KMS-11 (cell line): ENCODE data around the gene ATP1A3.
"Not testable (repeated sequence)": the region's sequence is repeated elsewhere in the genome, so short reads cannot be mapped to it uniquely, and the experiment has no call there.

Experiments
- H2AFZ ChIP-seq: fragments of 200-600 bp; sonication (generic); 2 replicates; pipeline ENCODE4 v1.6.1; 2016; ENCODE audit warnings: antibody characterized with exemption, mixed run types, low read depth
- H3K27ac ChIP-seq: fragments of 200-600 bp; sonication (generic); 2 replicates; pipeline ENCODE4 v1.6.1; 2016; ENCODE audit warnings: mild to moderate bottlenecking, mixed run types
- H3K27me3 ChIP-seq: fragments of 200-600 bp; sonication (generic); 2 replicates; pipeline ENCODE4 v1.6.1; 2017; ENCODE audit warnings: mild to moderate bottlenecking, low read depth, mixed run types, moderate library complexity; ENCODE audit not compliant: insufficient read depth
- H3K36me3 ChIP-seq: fragments of 200-600 bp; sonication (generic); 2 replicates; pipeline ENCODE4 v1.6.1; 2017; ENCODE audit warnings: mild to moderate bottlenecking, mixed run types; ENCODE audit not compliant: insufficient read depth
- H3K4me1 ChIP-seq: fragments of 200-600 bp; sonication (generic); 2 replicates; pipeline ENCODE4 v1.6.1; 2016; ENCODE audit warnings: mild to moderate bottlenecking, low read depth, mixed run types; ENCODE audit not compliant: poor library complexity, severe bottlenecking
- H3K4me2 ChIP-seq: fragments of 200-600 bp; sonication (generic); 2 replicates; pipeline ENCODE4 v1.7.0; 2016; ENCODE audit warnings: mild to moderate bottlenecking, mixed run types
- H3K4me3 ChIP-seq: fragments of 200-600 bp; sonication (generic); IDR thresholded peaks from 2 replicates; pipeline ENCODE4 v1.6.1; 2017; ENCODE audit warnings: low read depth, low read length, mixed read lengths; ENCODE audit not compliant: insufficient read depth
- H3K79me2 ChIP-seq: fragments of 200-600 bp; sonication (generic); 2 replicates; pipeline ENCODE4 v1.6.1; 2016; ENCODE audit warnings: low read depth, mixed run types; ENCODE audit not compliant: insufficient read depth
- H3K9ac ChIP-seq: fragments of 200-600 bp; sonication (generic); 2 replicates; pipeline ENCODE4 v1.6.1; 2016; ENCODE audit warnings: mild to moderate bottlenecking, mixed run types
- H4K20me1 ChIP-seq: fragments of 200-600 bp; sonication (generic); 2 replicates; pipeline ENCODE4 v1.6.1; 2016; ENCODE audit warnings: mild to moderate bottlenecking, mixed run types; ENCODE audit not compliant: insufficient read depth
- TF ChIP-seq, protein P1 (sequence below): fragments of 200-600 bp; sonication (generic); conservative IDR thresholded peaks from 2 replicates; pipeline ENCODE4 v1.6.1; 2017; ENCODE audit warnings: low read depth, mild to moderate bottlenecking, antibody characterized with exemption, low read length, moderate library complexity, mixed read lengths

Gene ATP1A3

DNA sequence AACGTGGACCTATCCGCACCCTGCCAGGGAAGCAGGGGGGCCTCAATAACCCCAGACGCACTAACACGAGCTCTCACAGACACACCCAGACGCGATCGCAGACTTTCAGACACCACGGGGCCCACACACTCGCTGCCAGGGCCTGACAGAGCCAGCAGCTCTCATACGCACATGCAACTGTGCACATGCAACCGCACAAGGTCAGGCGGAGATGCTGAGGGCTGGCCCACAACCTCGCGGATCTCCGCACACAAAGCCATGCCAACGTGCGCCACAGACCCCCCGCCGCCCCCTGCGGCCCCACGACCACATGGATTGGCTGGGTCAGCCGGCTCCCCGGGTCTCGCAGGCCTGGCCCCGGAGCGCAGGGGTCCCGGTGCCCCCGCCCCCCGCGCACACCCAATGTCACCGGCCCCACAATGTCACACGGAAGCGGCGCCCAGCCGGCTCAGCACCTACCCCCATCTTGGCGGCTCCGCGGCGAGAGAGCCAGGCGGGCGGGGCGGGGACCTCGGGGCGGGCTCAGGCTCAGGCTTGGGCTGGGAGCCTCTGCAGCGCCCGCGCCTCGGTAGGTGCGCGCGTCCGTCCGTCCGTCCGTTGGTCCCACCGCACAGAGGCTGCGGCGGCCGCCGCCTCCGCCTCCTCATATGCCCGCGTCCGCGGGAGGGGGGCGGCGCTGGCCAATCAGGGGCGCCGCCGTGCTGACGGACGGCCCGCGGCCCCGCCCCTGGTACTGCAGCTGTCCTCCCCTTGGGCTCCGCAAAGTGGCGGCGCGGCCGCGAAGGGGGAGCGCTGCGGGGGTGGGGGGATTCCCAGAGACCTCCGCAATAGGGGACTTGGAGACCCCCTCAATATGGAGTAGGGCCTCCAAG is at the start of gene ATP1A3:
Gene ATP1A3, minus strand, starts transcription at position 619 of the 872 bp plus-strand sequence. Its CDS starts 154 bp downstream, at position 465.
- Histone ChIP-seq H3K27ac (no peak within 1 kb of the TSS), H3K4me2 (peak within 1 kb of the TSS; percentile 39), H3K36me3 (no peaks in the 10 kb centered on the region), H3K27me3 (peaks cover 59% of the 10 kb centered on the region), H3K9ac (no peak within 1 kb of the TSS), H2AFZ (peak within 1 kb of the TSS; percentile 26), H3K79me2 (no peaks in the 10 kb centered on the region), H3K4me1 (no peaks in the 10 kb centered on the region), H3K4me3 (no peak within 1 kb of the TSS), H4K20me1 (no peaks in the 10 kb centered on the region)
- TF ChIP-seq, protein P1, sequence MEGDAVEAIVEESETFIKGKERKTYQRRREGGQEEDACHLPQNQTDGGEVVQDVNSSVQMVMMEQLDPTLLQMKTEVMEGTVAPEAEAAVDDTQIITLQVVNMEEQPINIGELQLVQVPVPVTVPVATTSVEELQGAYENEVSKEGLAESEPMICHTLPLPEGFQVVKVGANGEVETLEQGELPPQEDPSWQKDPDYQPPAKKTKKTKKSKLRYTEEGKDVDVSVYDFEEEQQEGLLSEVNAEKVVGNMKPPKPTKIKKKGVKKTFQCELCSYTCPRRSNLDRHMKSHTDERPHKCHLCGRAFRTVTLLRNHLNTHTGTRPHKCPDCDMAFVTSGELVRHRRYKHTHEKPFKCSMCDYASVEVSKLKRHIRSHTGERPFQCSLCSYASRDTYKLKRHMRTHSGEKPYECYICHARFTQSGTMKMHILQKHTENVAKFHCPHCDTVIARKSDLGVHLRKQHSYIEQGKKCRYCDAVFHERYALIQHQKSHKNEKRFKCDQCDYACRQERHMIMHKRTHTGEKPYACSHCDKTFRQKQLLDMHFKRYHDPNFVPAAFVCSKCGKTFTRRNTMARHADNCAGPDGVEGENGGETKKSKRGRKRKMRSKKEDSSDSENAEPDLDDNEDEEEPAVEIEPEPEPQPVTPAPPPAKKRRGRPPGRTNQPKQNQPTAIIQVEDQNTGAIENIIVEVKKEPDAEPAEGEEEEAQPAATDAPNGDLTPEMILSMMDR: no peak

DNA sequence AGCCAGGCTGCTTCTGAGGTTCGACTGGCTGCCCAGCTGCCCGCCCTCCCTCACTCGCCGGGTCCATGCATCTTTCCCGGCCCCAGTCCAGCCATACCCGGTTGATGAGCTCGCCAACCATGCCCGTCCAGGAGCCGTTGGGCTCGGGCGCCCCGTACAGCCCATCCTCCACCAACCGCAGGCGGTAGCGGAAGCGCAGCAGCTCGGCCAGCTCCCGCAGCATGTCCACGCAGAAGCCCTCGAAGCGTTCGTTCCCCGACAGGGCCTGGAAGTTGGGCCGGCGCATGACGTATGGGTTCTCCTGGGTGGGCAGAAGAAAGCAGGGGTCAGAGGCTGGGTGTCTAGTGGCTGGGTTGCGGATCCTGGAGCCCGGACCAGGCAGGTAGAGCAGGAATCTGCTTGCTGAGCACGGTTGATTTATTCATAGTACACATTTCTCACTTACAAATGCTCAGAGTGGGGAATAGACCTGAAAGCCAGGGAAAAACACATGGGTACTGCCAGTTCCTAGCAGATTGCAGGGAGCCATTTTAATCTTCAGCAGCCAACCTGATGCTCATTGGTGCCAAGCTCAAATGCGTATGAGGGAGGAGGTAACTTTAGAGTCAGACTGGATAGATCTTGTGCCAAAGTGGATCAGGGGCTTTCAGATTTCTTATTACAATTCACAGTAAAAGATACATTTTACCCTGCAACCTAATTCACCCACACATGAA is 48.6 kb upstream of the ATP1A3 start:
- H2AFZ ChIP-seq: no peak overlapping the region
- no peaks in the 10 kb centered on the region for H3K4me1 ChIP-seq
- no peaks in the 10 kb centered on the region for H4K20me1 ChIP-seq
- peaks cover 63% of the 10 kb centered on the region; the same call in 1 of the 2 replicates for H3K27me3 ChIP-seq
- no peaks in the 10 kb centered on the region for H3K36me3 ChIP-seq
- no peak overlapping the region for H3K9ac ChIP-seq
- H3K4me3 ChIP-seq: no peak overlapping the region
- TF ChIP-seq, protein P1: no peak
- H3K4me2 ChIP-seq: no peak overlapping the region
- no peak overlapping the region for H3K27ac ChIP-seq
- no peaks in the 10 kb centered on the region for H3K79me2 ChIP-seq

DNA sequence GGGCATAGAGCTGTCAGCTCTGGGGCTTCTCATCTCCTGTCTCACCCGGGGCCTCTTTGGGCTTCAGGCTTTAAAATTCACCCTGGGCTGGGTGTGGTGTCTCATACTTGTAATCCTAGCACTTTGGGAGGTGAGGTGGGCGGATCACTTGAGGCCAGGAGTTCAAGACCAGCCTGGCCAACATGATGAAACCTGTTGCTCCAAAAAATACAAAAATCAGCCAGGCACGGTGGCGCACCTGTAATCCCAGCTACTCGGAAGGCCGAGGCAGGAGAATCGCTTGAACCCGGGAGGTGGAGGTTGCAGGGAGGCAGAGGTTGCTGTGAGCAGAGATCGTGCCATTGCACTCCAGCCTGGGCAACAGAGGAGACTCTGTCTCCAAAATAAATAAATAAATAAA is 46.5 kb upstream of the ATP1A3 start:
- H3K4me1 ChIP-seq, H3K79me2 ChIP-seq, H3K27ac ChIP-seq, H3K36me3 ChIP-seq, H2AFZ ChIP-seq, H4K20me1 ChIP-seq, H3K4me3 ChIP-seq, H3K9ac ChIP-seq, H3K4me2 ChIP-seq: not testable (repeated sequence)
- peaks cover 41% of the 10 kb centered on the region; the same call in 1 of the 2 replicates for H3K27me3 ChIP-seq

DNA sequence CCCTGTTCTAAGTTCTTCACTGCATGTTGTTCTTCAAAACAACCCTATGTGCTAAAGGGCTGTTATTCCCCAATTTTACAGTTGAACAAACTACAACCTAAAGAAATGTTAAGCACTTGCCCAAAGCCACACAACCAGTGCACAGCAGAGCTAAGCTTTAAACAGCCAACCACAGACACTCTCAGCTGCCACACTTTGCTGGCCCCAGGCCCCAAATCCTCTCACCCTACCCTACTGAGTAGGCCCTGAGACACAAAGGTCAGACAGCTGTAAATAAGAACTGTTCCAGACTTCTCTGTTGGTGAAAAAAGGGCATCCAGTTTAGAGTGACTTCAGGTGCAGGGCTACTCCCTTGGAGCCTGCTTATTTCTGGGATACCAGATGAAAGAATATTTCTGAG is 46.0 kb upstream of the ATP1A3 start:
- H3K27ac ChIP-seq: no peak overlapping the region
- no peaks in the 10 kb centered on the region for H3K79me2 ChIP-seq
- no peak overlapping the region for H3K4me2 ChIP-seq
- no peak overlapping the region for H3K9ac ChIP-seq
- no peaks in the 10 kb centered on the region for H3K36me3 ChIP-seq
- peaks cover 38% of the 10 kb centered on the region; the same call in 1 of the 2 replicates for H3K27me3 ChIP-seq
- no peak overlapping the region for H2AFZ ChIP-seq
- peaks cover 4% of the 10 kb centered on the region for H3K4me1 ChIP-seq
- H4K20me1 ChIP-seq: no peaks in the 10 kb centered on the region
- H3K4me3 ChIP-seq: no peak overlapping the region
- TF ChIP-seq, protein P1: no peak

DNA sequence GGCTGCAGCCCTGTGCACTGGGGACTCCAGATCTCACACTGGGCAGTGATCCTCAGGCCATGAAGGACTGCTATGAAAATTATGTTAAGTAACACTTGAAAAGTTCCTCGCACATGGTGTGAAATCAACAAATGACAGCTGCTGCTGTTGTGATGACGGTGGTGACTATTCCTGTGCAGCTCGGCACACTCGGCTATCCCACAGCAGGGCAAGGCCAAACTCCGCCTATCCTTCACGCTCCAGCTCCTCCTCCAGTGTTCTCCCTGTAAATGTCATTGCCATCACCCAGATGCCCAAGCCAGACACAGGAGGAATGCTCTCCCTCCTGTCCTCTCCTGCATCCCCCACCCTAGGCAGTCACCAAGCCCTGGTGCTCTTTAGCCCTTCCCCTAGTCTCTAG is 44.6 kb upstream of the ATP1A3 start:
- H2AFZ ChIP-seq: no peak overlapping the region
- H3K36me3 ChIP-seq: no peaks in the 10 kb centered on the region
- TF ChIP-seq, protein P1: no peak
- H3K27me3 ChIP-seq: peaks cover 26% of the 10 kb centered on the region; the same call in 1 of the 2 replicates
- no peak overlapping the region for H3K4me2 ChIP-seq
- no peak overlapping the region for H3K9ac ChIP-seq
- no peak overlapping the region for H3K4me3 ChIP-seq
- H3K79me2 ChIP-seq: no peaks in the 10 kb centered on the region
- no peak overlapping the region for H3K27ac ChIP-seq
- no peaks in the 10 kb centered on the region for H4K20me1 ChIP-seq
- H3K4me1 ChIP-seq: peaks cover 4% of the 10 kb centered on the region
